PFSK-1 (cell line): ENCODE measurements around the gene CLEC4F.

Experiments
- REST ChIP-seq, 2 experiments: IDR thresholded peaks; 2 replicates each; pipeline versions ENCODE4 v1.6.1 to v1.8.0; 2011 to 2012; ENCODE audit warnings: low read depth in 2 of 2, low read length in 2 of 2, control low read depth in 1 of 2, inconsistent platforms in 1 of 2, mild to moderate bottlenecking in 1 of 2, moderate library complexity in 1 of 2; ENCODE audit not compliant: insufficient read depth in 1 of 2
- TAF1 ChIP-seq: IDR thresholded peaks from 2 replicates; pipeline ENCODE4 v1.6.1; 2012; ENCODE audit warnings: low read length, control low read depth, borderline replicate concordance; ENCODE audit not compliant: insufficient read depth

GRCh38 chr2:70789304-70790135 lies 30.9 kb downstream of the CLEC4F start:
- no peak for TF ChIP-seq TAF1
- no peak for TF ChIP-seq REST (IDR thresholded peaks at IDR 0.05; ENCODE audit: insufficient read depth in 1 of 2, low read depth in 2 of 2, low read length in 2 of 2)
